HG03139 (cell line): ENCODE data around the gene CCDC92.

Experiments
- ATAC-seq: cut with Tn5 transposase; IDR thresholded peaks from one replicate; pipeline ENCODE4 v1.9.1; 2021; ENCODE audit not compliant: unreplicated experiment

The CCDC92 gene

DNA sequence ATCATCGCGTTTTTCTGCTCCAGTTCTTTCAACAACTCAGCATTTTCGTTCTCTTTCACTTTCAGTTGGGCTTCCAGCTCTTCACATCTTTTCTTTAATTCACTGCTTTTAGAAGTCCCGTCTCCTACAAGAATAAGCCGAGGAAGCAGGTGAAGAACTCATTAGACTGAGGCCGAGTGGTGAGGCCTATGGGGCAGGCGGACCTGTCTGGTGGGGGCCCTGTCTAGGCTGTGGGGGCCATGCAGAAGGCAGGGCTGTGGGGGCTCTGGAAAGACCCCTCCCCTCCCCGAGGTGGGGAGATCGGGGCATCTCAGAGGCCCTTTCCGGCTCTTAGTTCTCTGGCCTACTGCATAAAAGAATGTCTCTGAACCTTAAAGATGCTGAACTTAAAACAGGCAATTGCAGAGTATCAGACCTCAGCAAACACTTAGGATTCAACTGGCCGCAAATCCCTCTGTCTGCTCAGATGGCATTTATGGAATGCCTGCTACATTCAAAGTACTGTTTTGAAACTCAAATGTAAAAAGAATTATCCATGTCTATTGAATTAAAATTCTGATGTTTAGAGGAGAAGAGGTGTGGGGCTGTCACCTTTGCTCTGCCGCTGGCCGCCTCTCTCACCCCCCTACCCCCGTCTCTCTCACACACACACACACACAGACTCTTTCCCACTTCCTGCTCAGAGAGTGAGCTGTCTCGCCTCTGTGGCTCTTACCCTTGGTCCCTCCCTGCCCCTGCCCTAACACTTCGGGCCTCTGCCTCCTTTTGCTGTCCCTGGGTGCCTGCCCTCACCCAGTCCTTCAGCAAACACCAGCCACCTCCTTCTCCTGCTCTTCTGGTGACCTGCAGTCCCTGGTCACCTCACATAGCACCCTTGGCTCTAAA, 34.7 kb downstream of the CCDC92 start:
- ATAC-seq: no peak

DNA sequence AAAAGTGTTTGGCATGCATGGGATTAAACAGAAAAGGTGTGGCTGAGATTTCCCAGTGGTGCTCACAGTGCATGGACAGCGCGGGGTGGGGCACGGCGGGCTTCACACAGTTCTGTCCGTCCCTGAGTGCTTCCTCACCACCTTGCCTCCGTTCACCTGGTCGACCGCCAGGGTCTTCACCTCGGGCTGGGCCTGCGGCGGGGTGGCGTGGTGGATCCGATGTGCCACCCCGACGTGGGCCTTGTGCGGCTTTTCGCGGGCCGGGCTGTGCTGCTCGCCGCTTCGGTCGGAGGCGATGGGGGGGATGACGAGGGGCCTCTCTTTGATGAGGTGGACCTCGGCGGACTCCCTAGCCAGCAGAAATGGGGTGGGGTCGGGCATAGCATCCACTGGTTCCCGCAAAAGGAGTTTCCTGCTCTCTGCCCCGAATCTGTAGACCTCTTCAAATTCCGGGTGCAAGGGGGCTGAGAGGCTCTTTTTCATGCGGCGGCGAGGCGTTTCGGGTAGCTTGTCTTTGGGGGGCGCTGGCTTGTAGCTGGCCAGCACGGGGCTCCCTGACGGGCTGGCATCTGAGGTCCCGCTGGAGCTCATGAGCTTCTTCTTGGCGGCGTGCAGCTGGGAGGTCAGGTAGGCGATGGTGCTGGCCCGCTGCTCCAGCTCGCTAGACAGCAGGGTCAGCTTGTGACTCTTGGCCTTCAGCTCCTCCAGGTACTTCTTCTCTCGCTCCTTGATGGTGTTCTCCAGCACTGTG, 35.5 kb downstream of the CCDC92 start:
- ATAC-seq: no peak

- no peak for ATAC-seq
Observed at GRCh38 chr12:123936471-123936870, 36.2 kb downstream of the CCDC92 start.

- no peak for ATAC-seq
Observed at GRCh38 chr12:123935956-123936355, 36.7 kb downstream of the CCDC92 start.

GRCh38 chr12:123934829-123935228, 37.8 kb downstream of the CCDC92 start:
- ATAC-seq: no peak

GRCh38 chr12:123934016-123934620, 38.5 kb downstream of the CCDC92 start:
- ATAC-seq: no peak

DNA sequence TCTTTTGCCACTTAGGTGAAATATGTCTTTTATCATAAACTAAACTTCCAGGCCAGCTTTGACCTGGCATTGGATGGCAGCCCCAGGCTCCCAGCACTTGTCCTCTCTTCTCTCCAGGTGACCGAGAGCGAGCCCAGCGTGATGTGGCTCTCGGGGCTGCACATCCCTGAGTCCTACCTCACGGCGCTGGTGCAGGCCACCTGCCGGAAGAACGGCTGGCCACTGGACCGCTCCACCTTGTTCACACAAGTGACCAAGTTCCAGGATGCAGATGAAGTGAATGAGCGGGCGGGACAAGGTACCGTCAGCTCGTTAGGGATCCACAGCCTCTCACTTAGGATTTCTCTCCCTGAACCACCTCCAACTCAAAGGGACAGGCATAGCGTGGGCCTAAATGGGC, 39.4 kb downstream of the CCDC92 start:
- no peak for ATAC-seq

- no peak for ATAC-seq
Observed at GRCh38 chr12:123931686-123932321, 40.8 kb downstream of the CCDC92 start.

DNA sequence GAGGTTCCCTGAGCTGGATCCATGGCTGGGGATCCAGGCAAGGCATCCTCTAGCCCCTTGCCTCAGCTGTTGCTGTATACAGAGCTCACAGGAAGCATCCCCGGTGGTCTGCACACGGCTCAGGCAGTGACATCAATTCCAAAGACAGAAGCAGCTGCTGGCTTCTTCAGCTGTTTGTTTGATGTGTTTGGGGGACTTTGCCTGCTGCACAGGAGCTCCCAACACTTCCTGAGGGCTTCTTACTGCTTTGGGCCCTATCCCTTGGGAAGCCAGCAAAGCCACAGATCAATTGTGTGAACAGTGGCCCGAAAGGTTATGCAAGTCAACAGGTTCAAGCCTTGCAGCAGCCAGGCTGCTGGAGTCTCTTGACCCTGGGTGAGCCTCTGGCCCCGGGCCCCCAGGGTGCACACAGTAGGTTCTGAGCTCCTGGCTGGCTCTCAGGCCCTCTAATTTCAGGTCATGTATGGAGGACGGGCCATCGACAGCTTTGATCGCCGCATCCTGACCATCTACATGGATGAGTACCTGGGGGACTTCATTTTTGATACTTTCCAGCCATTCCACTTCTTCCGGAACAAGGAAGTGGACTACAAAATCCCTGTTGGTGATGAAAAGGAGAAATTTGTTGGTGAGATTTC, 42.6 kb downstream of the CCDC92 start:
- no peak for ATAC-seq

- no peak for ATAC-seq
Observed at GRCh38 chr12:123928897-123929296, 43.7 kb downstream of the CCDC92 start.

DNA sequence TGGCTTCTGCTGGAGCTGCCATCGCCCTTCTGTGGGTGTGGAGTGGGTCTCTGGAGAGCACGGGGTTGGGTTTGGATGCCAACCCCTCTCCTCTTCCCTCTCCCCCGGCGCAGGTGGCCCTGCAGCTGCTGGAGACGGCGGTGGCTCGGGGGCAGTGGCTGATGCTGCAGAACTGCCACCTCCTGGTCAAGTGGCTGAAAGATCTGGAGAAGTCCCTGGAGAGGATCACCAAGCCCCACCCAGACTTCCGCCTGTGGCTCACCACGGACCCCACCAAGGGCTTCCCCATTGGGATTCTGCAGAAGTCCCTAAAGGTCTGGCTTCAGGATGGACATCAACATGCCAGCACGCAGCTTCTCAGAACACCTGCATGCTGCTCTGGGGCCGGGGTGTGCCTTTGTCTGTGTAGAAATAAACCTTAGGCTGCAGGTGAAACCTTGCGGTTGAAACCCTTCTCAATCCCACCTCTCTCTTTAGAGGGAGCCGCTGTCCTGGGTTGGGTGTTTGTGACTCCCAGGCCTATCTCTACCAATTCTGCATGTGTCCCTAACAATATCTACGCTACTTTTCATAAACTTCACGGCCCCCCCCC, 44.3 kb downstream of the CCDC92 start:
- ATAC-seq: no peak

DNA sequence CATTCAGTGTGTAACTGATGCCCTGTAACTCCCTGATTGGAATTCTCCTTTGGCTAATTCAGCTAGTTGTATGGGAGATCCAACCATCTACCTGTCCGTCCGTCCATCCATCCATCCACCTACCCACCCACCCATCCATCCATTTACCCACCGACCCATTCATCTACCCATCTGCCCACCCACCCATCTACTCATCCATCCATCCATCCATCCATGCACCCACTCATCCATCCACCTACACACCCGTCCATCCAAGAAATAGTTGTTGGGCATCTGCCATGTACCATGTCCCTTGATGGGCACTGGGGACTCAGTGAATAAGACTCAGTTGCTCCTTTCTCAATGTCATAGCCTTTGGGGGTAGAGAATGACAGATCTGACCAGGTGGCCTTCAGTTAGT, 48.1 kb downstream of the CCDC92 start:
- no peak for ATAC-seq

GRCh38 chr12:123923927-123924326, 48.7 kb downstream of the CCDC92 start:
- no peak for ATAC-seq

- ATAC-seq: no peak
Observed at GRCh38 chr12:123923038-123923437, 49.6 kb downstream of the CCDC92 start.

- ATAC-seq: no peak
Observed at GRCh38 chr12:123919980-123920360, 52.7 kb downstream of the CCDC92 start.

GRCh38 chr12:123917337-123917850, 55.2 kb downstream of the CCDC92 start:
- ATAC-seq: no peak

DNA sequence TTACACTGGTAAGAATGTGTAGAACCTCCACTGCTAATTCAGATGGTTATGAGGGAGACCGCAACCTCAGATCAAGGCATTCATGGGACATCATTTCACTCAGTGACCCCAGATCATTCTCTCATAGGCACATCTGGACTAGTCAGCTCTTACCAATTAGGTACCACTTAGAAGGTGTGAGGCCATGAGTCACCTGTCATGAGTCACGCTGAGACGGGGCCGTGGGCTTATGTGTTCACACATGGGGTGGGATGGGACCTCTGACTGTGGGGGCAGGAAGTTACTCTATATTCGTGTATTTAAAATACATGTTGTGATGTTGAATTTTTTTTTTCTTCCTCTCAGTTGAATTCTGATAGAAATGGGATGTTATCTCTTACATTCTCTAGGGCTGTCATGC, 55.9 kb downstream of the CCDC92 start:
- ATAC-seq: no peak

DNA sequence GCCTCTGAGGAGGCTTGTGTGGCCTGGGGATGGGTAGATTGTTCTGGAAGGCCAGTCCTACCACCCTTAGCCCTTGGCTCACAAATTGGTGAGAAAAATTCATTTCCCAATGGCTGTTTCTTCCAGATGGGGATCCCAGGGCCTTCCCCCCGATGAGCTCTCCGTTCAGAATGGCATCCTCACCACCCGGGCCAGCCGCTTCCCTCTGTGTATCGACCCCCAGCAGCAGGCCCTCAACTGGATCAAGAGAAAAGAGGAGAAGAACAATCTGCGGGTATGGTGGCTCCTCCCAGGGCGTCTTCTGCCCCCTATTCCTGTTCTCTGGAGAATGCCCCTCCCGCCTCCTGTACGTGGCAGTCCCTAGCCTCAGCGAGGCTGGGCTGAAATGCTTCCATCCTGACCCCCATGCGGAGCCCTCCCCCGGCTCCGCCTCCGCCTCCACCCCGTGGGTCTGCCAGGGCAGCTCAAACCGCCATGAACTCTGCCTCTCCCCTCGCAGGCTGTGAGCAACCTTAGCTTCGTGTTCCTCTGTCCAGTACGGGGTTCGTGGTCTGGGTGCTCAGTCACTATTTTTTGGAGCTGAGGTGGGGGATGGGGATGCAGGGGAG, 57.8 kb downstream of the CCDC92 start:
- no peak for ATAC-seq

GRCh38 chr12:123912415-123913380, 59.9 kb downstream of the CCDC92 start:
- no peak for ATAC-seq
